ENCODE data around the gene C4A. TPM values are rescaled to one million over a fixed set of nuclear protein-coding genes. Genes with fewer than 3 reads are reported as not detected.
A peak's percentile ranks its signal among the peaks of the same experiment; 100 is the strongest.

Gene C4A
- total and polyA plus RNA-seq, 2 of the 13 experiments (the other 11 are each of a cell fraction or from before 2014, with no cell fraction given): 165 to 478 TPM

DNA sequence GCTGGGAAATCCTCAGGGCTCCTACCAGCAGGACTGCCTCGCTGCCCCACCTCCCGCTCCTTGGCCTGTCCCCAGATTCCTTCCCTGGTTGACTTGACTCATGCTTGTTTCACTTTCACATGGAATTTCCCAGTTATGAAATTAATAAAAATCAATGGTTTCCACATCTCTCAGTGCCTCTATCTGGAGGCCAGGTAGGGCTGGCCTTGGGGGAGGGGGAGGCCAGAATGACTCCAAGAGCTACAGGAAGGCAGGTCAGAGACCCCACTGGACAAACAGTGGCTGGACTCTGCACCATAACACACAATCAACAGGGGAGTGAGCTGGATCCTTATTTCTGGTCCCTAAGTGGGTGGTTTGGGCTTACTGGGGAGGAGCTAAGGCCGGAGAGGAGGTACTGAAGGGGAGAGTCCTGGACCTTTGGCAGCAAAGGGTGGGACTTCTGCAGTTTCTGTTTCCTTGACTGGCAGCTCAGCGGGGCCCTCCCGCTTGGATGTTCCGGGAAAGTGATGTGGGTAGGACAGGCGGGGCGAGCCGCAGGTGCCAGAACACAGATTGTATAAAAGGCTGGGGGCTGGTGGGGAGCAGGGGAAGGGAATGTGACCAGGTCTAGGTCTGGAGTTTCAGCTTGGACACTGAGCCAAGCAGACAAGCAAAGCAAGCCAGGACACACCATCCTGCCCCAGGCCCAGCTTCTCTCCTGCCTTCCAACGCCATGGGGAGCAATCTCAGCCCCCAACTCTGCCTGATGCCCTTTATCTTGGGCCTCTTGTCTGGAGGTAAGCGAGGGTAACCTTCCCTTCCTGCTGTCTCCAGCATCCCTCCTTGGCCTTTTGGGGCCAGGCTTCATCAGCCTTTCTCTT lies 36.1 kb upstream of the C4A start, which contains the start of gene CFB (continued):
- no peak; the same call in 1 of the 2 replicates for TF ChIP-seq ARHGAP35 (CRISPR knock-in tag; IDR thresholded peaks at IDR 0.05; ENCODE audit: borderline replicate concordance)
- TF ChIP-seq, protein P1, sequence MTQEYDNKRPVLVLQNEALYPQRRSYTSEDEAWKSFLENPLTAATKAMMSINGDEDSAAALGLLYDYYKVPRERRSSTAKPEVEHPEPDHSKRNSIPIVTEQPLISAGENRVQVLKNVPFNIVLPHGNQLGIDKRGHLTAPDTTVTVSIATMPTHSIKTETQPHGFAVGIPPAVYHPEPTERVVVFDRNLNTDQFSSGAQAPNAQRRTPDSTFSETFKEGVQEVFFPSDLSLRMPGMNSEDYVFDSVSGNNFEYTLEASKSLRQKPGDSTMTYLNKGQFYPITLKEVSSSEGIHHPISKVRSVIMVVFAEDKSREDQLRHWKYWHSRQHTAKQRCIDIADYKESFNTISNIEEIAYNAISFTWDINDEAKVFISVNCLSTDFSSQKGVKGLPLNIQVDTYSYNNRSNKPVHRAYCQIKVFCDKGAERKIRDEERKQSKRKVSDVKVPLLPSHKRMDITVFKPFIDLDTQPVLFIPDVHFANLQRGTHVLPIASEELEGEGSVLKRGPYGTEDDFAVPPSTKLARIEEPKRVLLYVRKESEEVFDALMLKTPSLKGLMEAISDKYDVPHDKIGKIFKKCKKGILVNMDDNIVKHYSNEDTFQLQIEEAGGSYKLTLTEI (CRISPR knock-in tag; conservative IDR thresholded peaks at IDR 0.05): no peak
- TF ChIP-seq ZNF546 (CRISPR knock-in tag; conservative IDR thresholded peaks at IDR 0.05): no peak
- TF ChIP-seq, protein P2, sequence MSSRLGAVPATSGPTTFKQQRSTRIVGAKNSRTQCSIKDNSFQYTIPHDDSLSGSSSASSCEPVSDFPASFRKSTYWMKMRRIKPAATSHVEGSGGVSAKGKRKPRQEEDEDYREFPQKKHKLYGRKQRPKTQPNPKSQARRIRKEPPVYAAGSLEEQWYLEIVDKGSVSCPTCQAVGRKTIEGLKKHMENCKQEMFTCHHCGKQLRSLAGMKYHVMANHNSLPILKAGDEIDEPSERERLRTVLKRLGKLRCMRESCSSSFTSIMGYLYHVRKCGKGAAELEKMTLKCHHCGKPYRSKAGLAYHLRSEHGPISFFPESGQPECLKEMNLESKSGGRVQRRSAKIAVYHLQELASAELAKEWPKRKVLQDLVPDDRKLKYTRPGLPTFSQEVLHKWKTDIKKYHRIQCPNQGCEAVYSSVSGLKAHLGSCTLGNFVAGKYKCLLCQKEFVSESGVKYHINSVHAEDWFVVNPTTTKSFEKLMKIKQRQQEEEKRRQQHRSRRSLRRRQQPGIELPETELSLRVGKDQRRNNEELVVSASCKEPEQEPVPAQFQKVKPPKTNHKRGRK (CRISPR knock-in tag; IDR thresholded peaks at IDR 0.05): no peak
- peak; percentile 40 for TF ChIP-seq RAD21 (CRISPR knock-in tag; IDR thresholded peaks at IDR 0.05)
- TF ChIP-seq SMC3 (IDR thresholded peaks at IDR 0.05; ENCODE audit: low read length): peak; percentile 59
- peak; percentile 5; the same call in 1 of the 2 replicates for TF ChIP-seq HCFC1 (IDR thresholded peaks at IDR 0.05; ENCODE audit: low read depth, low read length)
- peak; percentile 94 for TF ChIP-seq POLR2AphosphoS5 (IDR thresholded peaks at IDR 0.05; ENCODE audit: low read depth, low read length)
- TF ChIP-seq DNMT3B (CRISPR knock-in tag; conservative IDR thresholded peaks at IDR 0.05): peak; percentile 77; the same call in 1 of the 2 replicates
- peak; percentile 26; the same call in 1 of the 2 replicates for TF ChIP-seq ZNF83 (CRISPR knock-in tag; IDR thresholded peaks at IDR 0.05; ENCODE audit: borderline replicate concordance)
- peak; percentile 84 for TF ChIP-seq ZEB1 (IDR thresholded peaks at IDR 0.05; ENCODE audit: insufficient replicate concordance, low read depth)
- TF ChIP-seq RARA (CRISPR knock-in tag; IDR thresholded peaks at IDR 0.05): peak; percentile 89
- peak; percentile 65 for TF ChIP-seq PAF1 (CRISPR knock-in tag; IDR thresholded peaks at IDR 0.05)
- TF ChIP-seq, protein P3, sequence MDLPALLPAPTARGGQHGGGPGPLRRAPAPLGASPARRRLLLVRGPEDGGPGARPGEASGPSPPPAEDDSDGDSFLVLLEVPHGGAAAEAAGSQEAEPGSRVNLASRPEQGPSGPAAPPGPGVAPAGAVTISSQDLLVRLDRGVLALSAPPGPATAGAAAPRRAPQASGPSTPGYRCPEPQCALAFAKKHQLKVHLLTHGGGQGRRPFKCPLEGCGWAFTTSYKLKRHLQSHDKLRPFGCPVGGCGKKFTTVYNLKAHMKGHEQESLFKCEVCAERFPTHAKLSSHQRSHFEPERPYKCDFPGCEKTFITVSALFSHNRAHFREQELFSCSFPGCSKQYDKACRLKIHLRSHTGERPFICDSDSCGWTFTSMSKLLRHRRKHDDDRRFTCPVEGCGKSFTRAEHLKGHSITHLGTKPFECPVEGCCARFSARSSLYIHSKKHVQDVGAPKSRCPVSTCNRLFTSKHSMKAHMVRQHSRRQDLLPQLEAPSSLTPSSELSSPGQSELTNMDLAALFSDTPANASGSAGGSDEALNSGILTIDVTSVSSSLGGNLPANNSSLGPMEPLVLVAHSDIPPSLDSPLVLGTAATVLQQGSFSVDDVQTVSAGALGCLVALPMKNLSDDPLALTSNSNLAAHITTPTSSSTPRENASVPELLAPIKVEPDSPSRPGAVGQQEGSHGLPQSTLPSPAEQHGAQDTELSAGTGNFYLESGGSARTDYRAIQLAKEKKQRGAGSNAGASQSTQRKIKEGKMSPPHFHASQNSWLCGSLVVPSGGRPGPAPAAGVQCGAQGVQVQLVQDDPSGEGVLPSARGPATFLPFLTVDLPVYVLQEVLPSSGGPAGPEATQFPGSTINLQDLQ (CRISPR knock-in tag; IDR thresholded peaks at IDR 0.05): no peak
- TF ChIP-seq SRF (IDR thresholded peaks at IDR 0.05; ENCODE audit: low read depth, low read length): no peak
- TF ChIP-seq NR3C1 (CRISPR knock-in tag; IDR thresholded peaks at IDR 0.05): 0 out of 2 replicates have a peak, but pooled peaks have one; percentile 24
- TF ChIP-seq STAT5B (CRISPR knock-in tag; IDR thresholded peaks at IDR 0.05): no peak
- TF ChIP-seq, protein P4, sequence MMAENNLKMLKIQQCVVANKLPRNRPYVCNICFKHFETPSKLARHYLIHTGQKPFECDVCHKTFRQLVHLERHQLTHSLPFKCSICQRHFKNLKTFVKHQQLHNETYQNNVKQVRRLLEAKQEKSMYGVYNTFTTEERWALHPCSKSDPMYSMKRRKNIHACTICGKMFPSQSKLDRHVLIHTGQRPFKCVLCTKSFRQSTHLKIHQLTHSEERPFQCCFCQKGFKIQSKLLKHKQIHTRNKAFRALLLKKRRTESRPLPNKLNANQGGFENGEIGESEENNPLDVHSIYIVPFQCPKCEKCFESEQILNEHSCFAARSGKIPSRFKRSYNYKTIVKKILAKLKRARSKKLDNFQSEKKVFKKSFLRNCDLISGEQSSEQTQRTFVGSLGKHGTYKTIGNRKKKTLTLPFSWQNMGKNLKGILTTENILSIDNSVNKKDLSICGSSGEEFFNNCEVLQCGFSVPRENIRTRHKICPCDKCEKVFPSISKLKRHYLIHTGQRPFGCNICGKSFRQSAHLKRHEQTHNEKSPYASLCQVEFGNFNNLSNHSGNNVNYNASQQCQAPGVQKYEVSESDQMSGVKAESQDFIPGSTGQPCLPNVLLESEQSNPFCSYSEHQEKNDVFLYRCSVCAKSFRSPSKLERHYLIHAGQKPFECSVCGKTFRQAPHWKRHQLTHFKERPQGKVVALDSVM (CRISPR knock-in tag; IDR thresholded peaks at IDR 0.05): peak; percentile 100

Measured in HepG2 (cell line).